BJ (cell line): ENCODE measurements around the gene ITGB8. TPM values are rescaled to one million over a fixed set of nuclear protein-coding genes. Genes with fewer than 3 reads are reported as not detected.

Experiments used
- CTCF ChIA-PET: fragments of 350-600 bp; formaldehyde crosslinking; extraction: SDS; loops from one replicate; lab custom pipeline; 2021; ENCODE audit warnings: antibody characterized with exemption, inconsistent platforms; lab: Yijun Ruan, JAX
- POLR2A ChIA-PET: fragments of 300-600 bp; sonication (Branson Sonifier 250); formaldehyde crosslinking; extraction: SDS; loops from one replicate; lab custom pipeline; 2021; ENCODE audit warnings: antibody characterized with exemption; lab: Charles Lee
- DNase-seq: peaks from one replicate; pipeline ENCODE4 v3.0.0-alpha.2; 2011; ENCODE audit warnings: low read depth
- H3K27me3 ChIP-seq: 2 replicates; pipeline ENCODE4 v1.6.0; 2011; ENCODE audit warnings: low read length; ENCODE audit not compliant: control insufficient read depth, insufficient read depth
- H3K36me3 ChIP-seq: 2 replicates; pipeline ENCODE4 v1.5.1; 2011; ENCODE audit warnings: low read length; ENCODE audit not compliant: control insufficient read depth, insufficient read depth
- H3K4me3 ChIP-seq: 2 replicates; pipeline ENCODE4 v1.5.1; 2011; ENCODE audit warnings: low read depth, mild to moderate bottlenecking, control low read depth, low read length
- polyA plus RNA-seq: library from polyadenylated mRNA; depleted of rRNA; stranded (reverse); fragments of >200 nt; gene quantifications from 2 replicates; pipeline ENCODE4 v1.2.3, GENCODE V29; 2011
- TF ChIP-seq, protein P1 (sequence below): IDR thresholded peaks from 2 replicates; pipeline ENCODE4 v1.5.1; 2011; ENCODE audit warnings: low read depth, mild to moderate bottlenecking, control low read depth, inconsistent platforms, low read length, moderate library complexity; ENCODE audit not compliant: insufficient read depth

The ITGB8 gene
- polyA plus RNA-seq, 1 experiment, result 0.58 TPM

DNA sequence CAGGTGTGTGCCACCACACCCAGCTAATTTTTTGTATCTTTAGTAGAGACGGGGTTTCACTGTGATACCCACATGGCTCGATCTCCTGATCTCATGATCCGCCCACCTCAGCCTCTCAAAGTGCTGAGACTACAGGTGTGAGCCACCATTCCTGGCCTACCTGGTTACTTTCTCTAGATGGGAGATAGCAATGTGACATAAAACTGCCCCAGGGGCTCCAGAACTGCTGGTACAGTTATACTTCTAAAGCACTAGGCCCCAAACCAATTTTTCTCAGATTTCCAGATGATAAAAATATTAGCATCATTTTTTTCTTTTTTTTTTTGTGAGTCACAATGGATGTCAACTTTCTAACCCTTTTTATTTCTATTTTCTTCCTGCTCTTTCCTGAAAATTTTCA is 27.4 kb downstream of the ITGB8 start:
- Histone ChIP-seq H3K36me3 (no peaks in the 10 kb centered on the region), H3K4me3 (no peak overlapping the region), H3K27me3 (no peaks in the 10 kb centered on the region)
- POLR2A ChIA-PET, result no interaction called here
- no peak for DNase-seq
- TF ChIP-seq, protein P1, sequence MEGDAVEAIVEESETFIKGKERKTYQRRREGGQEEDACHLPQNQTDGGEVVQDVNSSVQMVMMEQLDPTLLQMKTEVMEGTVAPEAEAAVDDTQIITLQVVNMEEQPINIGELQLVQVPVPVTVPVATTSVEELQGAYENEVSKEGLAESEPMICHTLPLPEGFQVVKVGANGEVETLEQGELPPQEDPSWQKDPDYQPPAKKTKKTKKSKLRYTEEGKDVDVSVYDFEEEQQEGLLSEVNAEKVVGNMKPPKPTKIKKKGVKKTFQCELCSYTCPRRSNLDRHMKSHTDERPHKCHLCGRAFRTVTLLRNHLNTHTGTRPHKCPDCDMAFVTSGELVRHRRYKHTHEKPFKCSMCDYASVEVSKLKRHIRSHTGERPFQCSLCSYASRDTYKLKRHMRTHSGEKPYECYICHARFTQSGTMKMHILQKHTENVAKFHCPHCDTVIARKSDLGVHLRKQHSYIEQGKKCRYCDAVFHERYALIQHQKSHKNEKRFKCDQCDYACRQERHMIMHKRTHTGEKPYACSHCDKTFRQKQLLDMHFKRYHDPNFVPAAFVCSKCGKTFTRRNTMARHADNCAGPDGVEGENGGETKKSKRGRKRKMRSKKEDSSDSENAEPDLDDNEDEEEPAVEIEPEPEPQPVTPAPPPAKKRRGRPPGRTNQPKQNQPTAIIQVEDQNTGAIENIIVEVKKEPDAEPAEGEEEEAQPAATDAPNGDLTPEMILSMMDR, result no peak
- CTCF ChIA-PET, result interaction anchor here (0.6 to 0.9 kb wide), 2 partner anchors 13 to 30 kb away, joined by 3 to 4 read pairs; no protein-coding TSS in a partner anchor

DNA sequence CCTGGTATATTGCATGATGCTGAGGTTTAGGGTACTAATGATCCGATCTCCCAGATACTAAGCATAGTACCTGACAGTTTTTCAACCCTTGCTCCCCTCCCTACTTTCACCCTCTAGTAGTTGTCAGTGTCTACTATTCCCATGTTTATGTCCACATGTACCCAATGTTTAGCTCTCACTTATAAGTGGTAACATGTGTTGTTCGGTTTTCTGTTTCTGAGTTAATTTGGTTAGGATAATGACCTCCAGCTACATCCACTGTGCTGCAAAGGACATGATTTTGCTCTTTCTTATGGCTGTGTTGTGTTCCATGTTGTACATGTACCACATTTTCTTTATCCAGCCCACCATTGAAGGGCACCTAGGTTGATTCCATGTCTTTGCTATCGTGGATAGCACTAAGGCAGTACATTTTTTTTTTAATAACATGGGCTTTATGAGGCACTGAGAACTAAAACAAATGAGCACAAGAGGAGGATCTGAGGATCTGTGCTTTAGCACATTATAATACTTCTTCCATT is 28.1 kb downstream of the ITGB8 start:
- DNase-seq, result no peak
- CTCF ChIA-PET, result interaction anchor here (0.9 kb wide), 1 partner anchor 82 kb away, joined by 4 read pairs; no protein-coding TSS in a partner anchor
- H3K27me3 ChIP-seq, result no peaks in the 10 kb centered on the region
- POLR2A ChIA-PET, result no interaction called here
- H3K4me3 ChIP-seq, result no peak overlapping the region
- H3K36me3 ChIP-seq, result no peaks in the 10 kb centered on the region
- TF ChIP-seq, protein P1, result no peak

- no peaks in the 10 kb centered on the region for H3K36me3 ChIP-seq
- no peak for DNase-seq
- no peaks in the 10 kb centered on the region for H3K27me3 ChIP-seq
- ChIA-PET CTCF (interaction anchor here (0.9 kb wide), 1 partner anchor 81 kb away, joined by 4 read pairs; no protein-coding TSS in a partner anchor), POLR2A (no interaction called here)
- TF ChIP-seq, protein P1, result no peak
- no peak overlapping the region for H3K4me3 ChIP-seq
Measured at GRCh38 chr7:20359341-20359963, 28.8 kb downstream of the ITGB8 start.

GRCh38 chr7:20362574-20363253 is 32.0 kb downstream of the ITGB8 start:
- POLR2A ChIA-PET, result no interaction called here
- TF ChIP-seq, protein P1, result no peak
- Histone ChIP-seq H3K36me3 (no peaks in the 10 kb centered on the region), H3K4me3 (no peak overlapping the region), H3K27me3 (no peaks in the 10 kb centered on the region)
- CTCF ChIA-PET, result no interaction called here
- DNase-seq, result no peak

- no peak for DNase-seq
- Histone ChIP-seq H3K4me3 (no peak overlapping the region), H3K27me3 (no peaks in the 10 kb centered on the region), H3K36me3 (no peaks in the 10 kb centered on the region)
- TF ChIP-seq, protein P1, result no peak
- ChIA-PET POLR2A (no interaction called here), CTCF (no interaction called here)
Measured at GRCh38 chr7:20364571-20365196, 34.0 kb downstream of the ITGB8 start.
